ENCODE measurements around the gene SLC7A11.

Gene SLC7A11

GRCh38 chr4:138204507-138204906 lies 37.6 kb downstream of the SLC7A11 start:
- DNase-seq: no peak

GRCh38 chr4:138202686-138203085 lies 39.5 kb downstream of the SLC7A11 start:
- no peak for DNase-seq

- no peak for DNase-seq
These were observed 41.9 kb downstream of the SLC7A11 start for GRCh38 chr4:138200236-138200590.

- no peak for DNase-seq
These were observed 42.4 kb downstream of the SLC7A11 start for GRCh38 chr4:138199568-138200235.

- DNase-seq: no peak
These were observed 46.0 kb downstream of the SLC7A11 start for GRCh38 chr4:138196153-138196552.

GRCh38 chr4:138193963-138194362 lies 48.2 kb downstream of the SLC7A11 start:
- DNase-seq: no peak

GRCh38 chr4:138192113-138192512 lies 50.0 kb downstream of the SLC7A11 start:
- DNase-seq: no peak

- no peak for DNase-seq
These were observed 51.7 kb downstream of the SLC7A11 start for GRCh38 chr4:138190452-138190858.

- no peak for DNase-seq
These were observed 52.9 kb downstream of the SLC7A11 start for GRCh38 chr4:138189206-138189605.

GRCh38 chr4:138188406-138189084 lies 53.6 kb downstream of the SLC7A11 start:
- no peak for DNase-seq

- no peak for DNase-seq
These were observed 56.1 kb downstream of the SLC7A11 start for GRCh38 chr4:138185859-138186645.

GRCh38 chr4:138184886-138185285 lies 57.3 kb downstream of the SLC7A11 start:
- no peak for DNase-seq

GRCh38 chr4:138182838-138183426 lies 59.2 kb downstream of the SLC7A11 start:
- DNase-seq: no peak

- DNase-seq: no peak
These were observed 60.9 kb downstream of the SLC7A11 start for GRCh38 chr4:138181287-138181686.

- DNase-seq: no peak
These were observed 63.6 kb downstream of the SLC7A11 start for GRCh38 chr4:138178566-138178965.

GRCh38 chr4:138177278-138177968 lies 64.7 kb downstream of the SLC7A11 start:
- DNase-seq: no peak

GRCh38 chr4:138174981-138175794 lies 67.0 kb downstream of the SLC7A11 start:
- no peak for DNase-seq

- no peak for DNase-seq
These were observed 77.9 kb downstream of the SLC7A11 start for GRCh38 chr4:138164208-138164607.

- no peak for DNase-seq
These were observed 79.0 kb downstream of the SLC7A11 start for GRCh38 chr4:138163171-138163570.

- no peak for DNase-seq
These were observed 79.9 kb downstream of the SLC7A11 start for GRCh38 chr4:138162259-138162658.

- no peak for DNase-seq
These were observed 80.8 kb downstream of the SLC7A11 start for GRCh38 chr4:138161351-138161750.

- no peak for DNase-seq
These were observed 83.3 kb downstream of the SLC7A11 start for GRCh38 chr4:138158746-138159297.
